Type B pancreatic cell (in vitro differentiated cells): Measurements from ENCODE around the gene ACSL1. TPM values are rescaled to one million over a fixed set of nuclear protein-coding genes. Genes with fewer than 3 reads are reported as not detected.

Experiments used
- DNase-seq: peaks from one replicate; pipeline ENCODE4 v3.0.0; 2021; ENCODE audit warnings: mixed read lengths; ENCODE audit not compliant: unreplicated experiment; ENCODE audit errors: extremely low spot score
- H3K27ac Mint-ChIP-seq: 2 replicates; pipeline ENCODE4 v1.8.0; 2021; ENCODE audit warnings: mild to moderate bottlenecking, mixed read lengths
- H3K27me3 Mint-ChIP-seq: 2 replicates; pipeline ENCODE4 v1.8.0; 2021; ENCODE audit warnings: mixed read lengths
- H3K36me3 Mint-ChIP-seq: 2 replicates; pipeline ENCODE4 v1.8.0; 2021; ENCODE audit warnings: mixed read lengths
- H3K4me1 Mint-ChIP-seq: one replicate; pipeline ENCODE4 v1.8.0; 2021; ENCODE audit warnings: mixed read lengths; ENCODE audit not compliant: unreplicated experiment
- H3K4me3 Mint-ChIP-seq: 2 replicates; pipeline ENCODE4 v1.8.0; 2021; ENCODE audit warnings: mild to moderate bottlenecking, mixed read lengths
- H3K9me3 Mint-ChIP-seq: 2 replicates; pipeline ENCODE4 v1.8.0; 2021; ENCODE audit warnings: mixed read lengths
- total RNA-seq: library from RNA; stranded (reverse); gene quantifications from 2 replicates; pipeline ENCODE4 v1.2.1, GENCODE V29; 2021; ENCODE audit warnings: low replicate concordance
- TF ChIP-seq, protein P1 (sequence below): fragments of 200-600 bp; sonication (generic); conservative IDR thresholded peaks from 2 replicates; pipeline ENCODE4 v1.5.0; 2021; ENCODE audit warnings: antibody characterized with exemption, mild to moderate bottlenecking

The ACSL1 gene
- total RNA-seq, 1 donor from 2014 or later, result 89.0 TPM

DNA sequence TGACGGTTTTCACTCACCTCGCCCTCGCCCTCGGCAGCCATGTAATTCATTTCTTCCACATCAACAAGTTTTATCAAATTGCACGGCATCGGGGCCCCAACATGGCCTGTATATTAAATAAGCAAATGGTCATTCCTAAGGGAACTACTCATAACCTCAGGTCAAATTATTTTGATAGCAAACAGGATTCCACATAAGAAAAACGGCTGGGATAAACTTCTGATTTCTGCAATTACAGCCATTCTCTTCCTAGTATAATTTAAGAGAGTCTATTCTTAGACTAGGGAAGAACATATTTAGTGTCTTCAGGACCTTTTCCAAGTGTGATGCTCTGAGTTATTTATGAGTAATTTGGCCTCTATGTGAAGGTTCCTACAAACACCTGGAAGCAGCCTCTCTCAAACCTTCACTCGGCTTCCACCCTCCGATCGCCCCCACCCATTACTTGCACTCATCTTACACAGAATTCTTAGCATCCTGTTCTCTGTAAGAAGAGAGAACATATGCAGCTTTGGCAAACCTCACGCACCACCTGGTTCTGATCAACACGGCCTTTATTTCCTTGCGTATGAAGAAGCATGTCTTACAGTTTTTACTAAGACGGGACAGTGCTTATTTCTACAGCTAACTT, 62.5 kb downstream of the ACSL1 start:
- no peaks in the 10 kb centered on the region for H3K9me3 Mint-ChIP-seq
- no peak for DNase-seq
- no peak overlapping the region for H3K27ac Mint-ChIP-seq
- H3K4me3 Mint-ChIP-seq, result no peak overlapping the region
- peaks cover 6% of the 10 kb centered on the region for H3K4me1 Mint-ChIP-seq
- H3K36me3 Mint-ChIP-seq, result peaks cover 33% of the 10 kb centered on the region
- no peaks in the 10 kb centered on the region for H3K27me3 Mint-ChIP-seq
- TF ChIP-seq, protein P1, sequence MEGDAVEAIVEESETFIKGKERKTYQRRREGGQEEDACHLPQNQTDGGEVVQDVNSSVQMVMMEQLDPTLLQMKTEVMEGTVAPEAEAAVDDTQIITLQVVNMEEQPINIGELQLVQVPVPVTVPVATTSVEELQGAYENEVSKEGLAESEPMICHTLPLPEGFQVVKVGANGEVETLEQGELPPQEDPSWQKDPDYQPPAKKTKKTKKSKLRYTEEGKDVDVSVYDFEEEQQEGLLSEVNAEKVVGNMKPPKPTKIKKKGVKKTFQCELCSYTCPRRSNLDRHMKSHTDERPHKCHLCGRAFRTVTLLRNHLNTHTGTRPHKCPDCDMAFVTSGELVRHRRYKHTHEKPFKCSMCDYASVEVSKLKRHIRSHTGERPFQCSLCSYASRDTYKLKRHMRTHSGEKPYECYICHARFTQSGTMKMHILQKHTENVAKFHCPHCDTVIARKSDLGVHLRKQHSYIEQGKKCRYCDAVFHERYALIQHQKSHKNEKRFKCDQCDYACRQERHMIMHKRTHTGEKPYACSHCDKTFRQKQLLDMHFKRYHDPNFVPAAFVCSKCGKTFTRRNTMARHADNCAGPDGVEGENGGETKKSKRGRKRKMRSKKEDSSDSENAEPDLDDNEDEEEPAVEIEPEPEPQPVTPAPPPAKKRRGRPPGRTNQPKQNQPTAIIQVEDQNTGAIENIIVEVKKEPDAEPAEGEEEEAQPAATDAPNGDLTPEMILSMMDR, result no peak

DNA sequence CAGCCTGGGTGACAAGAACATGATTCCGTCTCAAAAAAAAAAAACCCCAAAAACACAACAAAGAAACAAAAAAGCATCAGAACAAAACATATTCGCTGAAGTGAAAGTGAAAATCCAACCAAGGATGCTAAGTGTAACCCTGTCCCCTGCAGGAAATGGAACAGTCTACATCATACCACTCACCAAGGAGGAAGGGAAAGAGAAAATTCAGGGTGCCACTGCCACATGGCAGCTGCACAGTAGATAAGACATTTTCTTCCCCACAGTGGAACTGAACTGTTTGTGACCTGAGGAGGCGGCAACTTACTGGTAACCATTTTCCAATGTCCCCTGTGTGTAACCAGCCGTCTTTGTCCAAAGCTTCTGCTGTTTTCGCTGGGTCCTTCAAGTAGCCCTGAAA, 63.7 kb downstream of the ACSL1 start:
- peaks cover 6% of the 10 kb centered on the region for H3K4me1 Mint-ChIP-seq
- TF ChIP-seq, protein P1, result no peak
- no peaks in the 10 kb centered on the region for H3K27me3 Mint-ChIP-seq
- H3K4me3 Mint-ChIP-seq, result no peak overlapping the region
- no peak overlapping the region for H3K27ac Mint-ChIP-seq
- H3K9me3 Mint-ChIP-seq, result no peaks in the 10 kb centered on the region
- no peak for DNase-seq
- peaks cover 38% of the 10 kb centered on the region for H3K36me3 Mint-ChIP-seq

DNA sequence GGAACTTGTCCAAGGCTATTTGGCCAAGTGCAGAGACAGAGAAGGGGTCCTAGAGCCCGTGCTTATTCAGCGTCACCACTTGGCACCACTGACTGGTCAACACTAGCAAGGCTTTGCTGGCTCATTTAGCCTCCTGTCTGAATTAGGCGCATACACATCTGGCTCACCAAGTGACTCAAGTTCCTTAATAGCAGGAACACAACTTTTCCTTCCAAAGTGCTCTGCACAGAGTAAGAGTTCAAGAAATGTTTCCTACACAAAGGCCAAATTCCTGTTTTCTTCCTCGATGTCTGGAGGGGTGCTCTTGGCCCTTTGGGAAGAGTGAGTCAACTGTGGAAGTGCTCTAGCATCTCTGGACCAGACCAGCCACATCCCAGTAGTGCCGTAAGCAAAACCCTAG, 65.1 kb downstream of the ACSL1 start:
- no peak overlapping the region for H3K27ac Mint-ChIP-seq
- H3K4me1 Mint-ChIP-seq, result peaks cover 6% of the 10 kb centered on the region

DNA sequence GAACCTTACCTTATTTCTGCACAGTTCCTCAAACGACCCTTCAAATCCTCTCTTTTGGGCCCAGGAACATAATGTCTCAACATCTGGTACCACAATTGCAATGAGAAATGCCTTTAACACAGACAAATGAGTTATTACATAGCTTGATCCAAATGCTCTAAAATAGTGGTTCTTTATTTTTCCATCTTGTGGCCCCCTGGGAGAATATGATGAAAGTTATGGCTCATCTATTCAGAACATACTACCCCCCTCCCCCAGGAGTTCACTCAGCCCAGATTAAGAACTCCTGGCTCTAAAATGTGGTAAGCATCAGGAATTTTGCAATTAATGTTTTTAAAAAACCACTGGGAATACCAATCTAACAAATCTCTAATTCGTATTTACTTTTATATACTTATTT, 68.0 kb downstream of the ACSL1 start:
- H3K4me1 Mint-ChIP-seq, result no peaks in the 10 kb centered on the region
- DNase-seq, result no peak
- H3K4me3 Mint-ChIP-seq, result no peak overlapping the region
- no peaks in the 10 kb centered on the region for H3K9me3 Mint-ChIP-seq
- TF ChIP-seq, protein P1, result no peak
- H3K36me3 Mint-ChIP-seq, result peaks cover 31% of the 10 kb centered on the region
- no peaks in the 10 kb centered on the region for H3K27me3 Mint-ChIP-seq
- no peak overlapping the region for H3K27ac Mint-ChIP-seq

More for the DNA sequence above, 65.1 kb downstream of the ACSL1 start:
- Mint-ChIP-seq H3K36me3 (peaks cover 34% of the 10 kb centered on the region), H3K27me3 (no peaks in the 10 kb centered on the region), H3K9me3 (no peaks in the 10 kb centered on the region), H3K4me3 (no peak overlapping the region)
- no peak for DNase-seq
- TF ChIP-seq, protein P1, result no peak

DNA sequence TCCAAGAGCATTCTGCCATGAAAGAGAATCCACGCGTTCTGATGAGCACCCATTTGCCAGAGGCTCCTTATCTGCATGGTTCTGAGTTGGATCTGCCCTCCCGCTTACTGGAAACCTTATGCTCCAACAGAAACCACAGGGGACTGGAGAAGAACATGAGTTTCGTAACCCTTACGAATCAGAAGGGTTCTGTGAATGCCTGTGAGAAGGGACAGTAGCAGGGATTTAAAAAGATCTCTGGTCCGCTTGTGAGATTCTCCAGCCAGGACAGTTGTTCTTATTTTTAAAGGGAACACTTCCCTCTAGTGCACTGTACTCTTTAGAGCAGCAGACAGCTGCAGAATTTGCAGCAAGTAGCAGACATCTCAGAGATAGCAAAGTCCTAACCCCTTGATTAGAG, 69.4 kb downstream of the ACSL1 start:
- Mint-ChIP-seq H3K9me3 (no peaks in the 10 kb centered on the region), H3K27ac (no peak overlapping the region), H3K4me3 (no peak overlapping the region), H3K27me3 (no peaks in the 10 kb centered on the region), H3K36me3 (peaks cover 31% of the 10 kb centered on the region), H3K4me1 (peaks cover under 1% of the 10 kb centered on the region)
- TF ChIP-seq, protein P1, result no peak
- no peak for DNase-seq
